WTC11 (cell line): ENCODE measurements around the gene LUM. TPM values are rescaled to one million over a fixed set of nuclear protein-coding genes. Genes with fewer than 3 reads are reported as not detected.

Source experiments
- ATAC-seq: fragments of 200-7000 bp; cut with Tn5 transposase; 2 replicates; pipeline ENCODE4 v1.10.0; 2021; ENCODE audit warnings: mild to moderate bottlenecking, moderate library complexity
- CTCF ChIA-PET: fragments of 300-600 bp; sonication (Branson Sonifier 250); formaldehyde crosslinking; loops from one replicate; lab custom pipeline; 2021; ENCODE audit warnings: antibody characterized with exemption; lab: Charles Lee
- POLR2A ChIA-PET: fragments of 350-600 bp; sonication (Branson Sonifier 250); formaldehyde crosslinking; loops from one replicate; lab custom pipeline; 2021; ENCODE audit warnings: antibody characterized with exemption; lab: Charles Lee
- DNase-seq: peaks from one replicate; pipeline ENCODE4 v3.0.0; 2021; ENCODE audit warnings: low spot score
- H3K27ac Mint-ChIP-seq: 2 replicates; pipeline ENCODE4 v1.8.0; 2021; ENCODE audit warnings: mixed read lengths
- H3K27me3 Mint-ChIP-seq: 2 replicates; pipeline ENCODE4 v1.8.0; 2021; ENCODE audit warnings: low read depth, mild to moderate bottlenecking, moderate library complexity, mixed read lengths
- H3K36me3 Mint-ChIP-seq: 2 replicates; pipeline ENCODE4 v1.8.0; 2021; ENCODE audit warnings: mixed read lengths
- H3K4me1 Mint-ChIP-seq: 2 replicates; pipeline ENCODE4 v1.8.0; 2022; ENCODE audit warnings: mixed read lengths
- H3K4me3 Mint-ChIP-seq: 2 replicates; pipeline ENCODE4 v1.8.0; 2021; ENCODE audit warnings: mild to moderate bottlenecking, moderate library complexity, mixed read lengths
- H3K9me3 Mint-ChIP-seq: 2 replicates; pipeline ENCODE4 v1.8.0; 2021; ENCODE audit warnings: mixed read lengths
- AFF4 ChIP-seq: sonication (generic); formaldehyde crosslinking; IDR thresholded peaks from 2 replicates; pipeline ENCODE4 v1.8.1; 2023; ENCODE audit warnings: mild to moderate bottlenecking, missing genetic modification reagents, borderline replicate concordance
- CDX4 ChIP-seq: fragments of 250-450 bp; sonication (Bioruptor Pico); IDR thresholded peaks from 2 replicates; pipeline ENCODE4 v1.9.0; 2021; ENCODE audit warnings: moderate library complexity, mild to moderate bottlenecking, inconsistent platforms, borderline replicate concordance
- CREM ChIP-seq: sonication (generic); formaldehyde crosslinking; IDR thresholded peaks from 2 replicates; pipeline ENCODE4 v1.8.1; 2022; ENCODE audit warnings: mild to moderate bottlenecking, missing genetic modification reagents, moderate library complexity
- E2F4 ChIP-seq: sonication (generic); formaldehyde crosslinking; IDR thresholded peaks from 2 replicates; pipeline ENCODE4 v1.8.1; 2022; ENCODE audit warnings: low read depth, mild to moderate bottlenecking, moderate library complexity, missing genetic modification reagents, borderline replicate concordance
- GRHL2 ChIP-seq: fragments of 250-450 bp; sonication (Bioruptor Pico); IDR thresholded peaks from 2 replicates; pipeline ENCODE4 v1.8.0; 2022; ENCODE audit warnings: mild to moderate bottlenecking, moderate library complexity; ENCODE audit not compliant: insufficient replicate concordance, severe bottlenecking
- HMGXB4 ChIP-seq: sonication (generic); formaldehyde crosslinking; IDR thresholded peaks from 2 replicates; pipeline ENCODE4 v1.8.1; 2023; ENCODE audit warnings: mild to moderate bottlenecking, moderate library complexity, missing genetic modification reagents
- KAT7 ChIP-seq: sonication (generic); formaldehyde crosslinking; IDR thresholded peaks from 2 replicates; pipeline ENCODE4 v1.8.1; 2023; ENCODE audit warnings: missing genetic modification reagents, mild to moderate bottlenecking, borderline replicate concordance
- NR3C1 ChIP-seq: sonication (generic); formaldehyde crosslinking; conservative IDR thresholded peaks from 2 replicates; pipeline ENCODE4 v1.8.1; 2023; ENCODE audit warnings: low read depth, mild to moderate bottlenecking, missing genetic modification reagents
- PRDM15 ChIP-seq: sonication (generic); formaldehyde crosslinking; IDR thresholded peaks from 2 replicates; pipeline ENCODE4 v1.8.0; 2022; ENCODE audit warnings: missing genetic modification reagents
- SMAD3 ChIP-seq: sonication (generic); formaldehyde crosslinking; IDR thresholded peaks from 2 replicates; pipeline ENCODE4 v1.8.0; 2022; ENCODE audit warnings: missing genetic modification reagents, mild to moderate bottlenecking, borderline replicate concordance
- TEAD1 ChIP-seq: sonication (generic); formaldehyde crosslinking; IDR thresholded peaks from 2 replicates; pipeline ENCODE4 v1.8.0; 2022; ENCODE audit warnings: mild to moderate bottlenecking, missing genetic modification reagents
- TEAD4 ChIP-seq: sonication (generic); formaldehyde crosslinking; IDR thresholded peaks from 2 replicates; pipeline ENCODE4 v1.8.0; 2022; ENCODE audit warnings: mild to moderate bottlenecking, missing genetic modification reagents
- ZNF121 ChIP-seq: sonication (generic); formaldehyde crosslinking; IDR thresholded peaks from 2 replicates; pipeline ENCODE4 v1.8.0; 2023; ENCODE audit warnings: missing genetic modification reagents
- ZSCAN18 ChIP-seq: fragments of 250-450 bp; sonication (Bioruptor Pico); IDR thresholded peaks from 2 replicates; pipeline ENCODE4 v2.1.2; 2022; ENCODE audit warnings: mild to moderate bottlenecking, moderate library complexity
- total RNA-seq: library from RNA; stranded (reverse); gene quantifications from 3 replicates; pipeline ENCODE4 v1.2.3, GENCODE V29; 2021

LUM gene
- total RNA-seq, 1 experiment from 2014 or later, result 0.28 TPM

GRCh38 chr12:91094957-91095356, 16.3 kb downstream of the LUM start:
- CTCF ChIA-PET, result no interaction called here

More at GRCh38 chr12:91094957-91095356, 16.3 kb downstream of the LUM start:
- no peak for TF ChIP-seq HMGXB4 (CRISPR knock-in tag)
- TF ChIP-seq ZNF121 (CRISPR knock-in tag), result no peak
- no peak for TF ChIP-seq CREM (CRISPR knock-in tag)
- TF ChIP-seq E2F4 (CRISPR knock-in tag), result no peak
- TF ChIP-seq KAT7 (CRISPR knock-in tag), result no peak
- no peak for TF ChIP-seq GRHL2
- TF ChIP-seq NR3C1 (CRISPR knock-in tag), result no peak
- TF ChIP-seq TEAD4 (CRISPR knock-in tag), result no peak
- TF ChIP-seq PRDM15 (CRISPR knock-in tag), result no peak
- TF ChIP-seq ZSCAN18 (CRISPR knock-in tag), result no peak
- no peak for TF ChIP-seq SMAD3 (CRISPR knock-in tag)
- TF ChIP-seq TEAD1 (CRISPR knock-in tag), result no peak
- no peak for TF ChIP-seq CDX4 (CRISPR knock-in tag)
- TF ChIP-seq AFF4 (CRISPR knock-in tag), result no peak
- Mint-ChIP-seq H3K4me3 (no peak overlapping the region), H3K27ac (no peak overlapping the region), H3K27me3 (no peaks in the 10 kb centered on the region), H3K9me3 (peaks cover 20% of the 10 kb centered on the region), H3K36me3 (peaks cover 12% of the 10 kb centered on the region), H3K4me1 (no peaks in the 10 kb centered on the region)
- no peak for ATAC-seq
- POLR2A ChIA-PET, result no interaction called here
- no peak for DNase-seq
